Activated CD8-positive, alpha-beta memory T cell treated with anti-CD3 and anti-CD28 coated beads, Interleukin-2, amount 10 ng/mL, durations not matched to agents 7 days and 5 days (primary cell): ENCODE results near the gene VAV3. TPM values are rescaled to one million over a fixed set of nuclear protein-coding genes. Genes with fewer than 3 reads are reported as not detected.

ENCODE experiments used
- ATAC-seq: fragments of 150-1000 bp; cut with Tn5 transposase; one replicate; pipeline ENCODE4 v1.10.0; 2021; ENCODE audit warnings: moderate library complexity
- CTCF ChIA-PET: fragments of 350-600 bp; sonication (Branson Sonifier 250); formaldehyde crosslinking; loops from one replicate; lab custom pipeline; 2021; ENCODE audit warnings: antibody characterized with exemption; lab: Charles Lee
- DNase-seq: peaks from one replicate; pipeline ENCODE4 v3.0.0-alpha.2; 2020
- H3K27ac Mint-ChIP-seq: one replicate; pipeline ENCODE4 v1.8.0; 2021; ENCODE audit warnings: mild to moderate bottlenecking, mixed read lengths
- H3K27me3 Mint-ChIP-seq: one replicate; pipeline ENCODE4 v1.8.0; 2021; ENCODE audit warnings: mixed read lengths
- H3K36me3 Mint-ChIP-seq: one replicate; pipeline ENCODE4 v1.8.0; 2021; ENCODE audit warnings: mild to moderate bottlenecking, mixed read lengths
- H3K4me1 Mint-ChIP-seq: one replicate; pipeline ENCODE4 v1.8.0; 2021; ENCODE audit warnings: mixed read lengths
- H3K4me3 Mint-ChIP-seq: one replicate; pipeline ENCODE4 v1.8.0; 2021; ENCODE audit warnings: mild to moderate bottlenecking, moderate library complexity, mixed read lengths
- H3K9me3 Mint-ChIP-seq: one replicate; pipeline ENCODE4 v1.8.0; 2022; ENCODE audit warnings: low read depth, mixed read lengths
- total RNA-seq, 2 experiments: library from RNA; stranded (reverse); gene quantifications; one replicate each; pipeline ENCODE4 v1.2.3, GENCODE V29; 2021

The VAV3 gene
- total RNA-seq, 2 experiments from 2014 or later, result 3.1 to 4.5 TPM

DNA sequence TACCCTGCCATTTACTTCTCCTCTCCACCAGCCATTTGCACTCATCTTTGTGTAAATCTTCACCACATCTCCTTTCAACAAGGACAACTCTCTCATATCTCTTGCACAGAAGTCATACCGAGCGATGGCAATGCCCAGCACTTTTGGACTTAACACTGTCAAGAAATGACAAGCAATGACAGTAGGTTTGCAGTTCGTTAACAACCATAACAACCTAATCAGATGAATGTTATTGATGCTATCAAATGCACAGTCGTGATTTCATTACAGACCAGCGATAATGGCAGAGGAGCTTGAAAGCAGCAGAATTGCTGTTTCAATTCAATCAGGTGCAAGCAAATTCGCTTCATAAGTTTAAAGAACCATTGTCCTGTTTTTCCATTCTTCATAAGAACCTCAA, 390.9 kb downstream of the VAV3 start:
- Mint-ChIP-seq H3K4me3 (no peak overlapping the region), H3K27me3 (no peaks in the 10 kb centered on the region), H3K36me3 (no peaks in the 10 kb centered on the region), H3K4me1 (no peaks in the 10 kb centered on the region), H3K9me3 (no peaks in the 10 kb centered on the region), H3K27ac (no peak overlapping the region)
- ATAC-seq, result no peak
- no peak for DNase-seq
- CTCF ChIA-PET, result no interaction called here

DNA sequence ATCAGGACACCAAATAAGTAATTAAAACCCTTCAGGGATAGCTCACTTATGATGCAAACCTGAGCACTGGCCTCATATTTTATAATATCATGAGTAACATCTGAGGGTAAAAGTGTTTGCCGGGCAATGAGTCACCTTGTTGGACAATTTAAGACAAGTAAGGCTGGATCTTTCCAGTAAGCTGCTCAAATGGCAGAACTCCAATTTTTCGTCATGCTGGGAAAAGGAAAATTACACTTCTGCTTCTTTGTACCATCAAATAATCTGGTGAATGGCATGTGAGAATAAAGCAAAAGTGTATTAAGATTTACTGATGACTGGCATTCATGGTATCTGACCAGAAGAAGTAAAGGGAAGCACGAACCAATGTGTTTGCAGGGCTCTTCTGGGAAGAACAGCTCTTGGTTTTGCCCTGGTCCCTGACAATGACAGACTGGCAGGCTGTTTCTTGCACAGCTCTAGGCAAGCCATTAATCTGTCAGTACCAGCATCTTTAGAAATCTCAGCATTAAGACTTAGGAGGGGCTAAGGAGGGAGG, 392.2 kb downstream of the VAV3 start:
- Mint-ChIP-seq H3K4me3 (no peak overlapping the region), H3K36me3 (no peaks in the 10 kb centered on the region), H3K9me3 (no peaks in the 10 kb centered on the region), H3K4me1 (no peaks in the 10 kb centered on the region), H3K27me3 (no peaks in the 10 kb centered on the region), H3K27ac (no peak overlapping the region)
- CTCF ChIA-PET, result no interaction called here
- DNase-seq (no peak), ATAC-seq (no peak)

DNA sequence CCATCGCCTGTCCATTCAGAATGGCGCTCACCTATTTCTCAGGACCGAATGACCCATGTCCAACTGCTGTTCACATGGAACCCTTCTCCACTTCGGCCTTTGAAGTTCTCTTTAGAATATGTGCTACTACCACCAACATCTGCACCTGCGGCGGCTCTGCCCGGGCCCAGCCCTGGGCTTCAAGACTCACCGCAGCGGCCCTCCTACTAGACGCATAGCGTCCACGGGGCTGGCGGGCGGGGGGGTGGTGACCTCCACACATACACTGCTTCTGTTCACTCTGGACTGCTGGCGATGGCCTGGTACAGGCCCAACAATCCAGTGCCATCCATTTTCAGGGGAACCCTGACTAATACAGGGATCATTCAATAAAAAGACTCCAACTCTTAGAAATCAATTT, 394.2 kb downstream of the VAV3 start:
- CTCF ChIA-PET, result no interaction called here
- Mint-ChIP-seq H3K27me3 (no peaks in the 10 kb centered on the region), H3K9me3 (no peaks in the 10 kb centered on the region), H3K27ac (no peak overlapping the region), H3K4me3 (no peak overlapping the region), H3K4me1 (no peaks in the 10 kb centered on the region), H3K36me3 (no peaks in the 10 kb centered on the region)
- no peak for ATAC-seq
- DNase-seq, result no peak

DNA sequence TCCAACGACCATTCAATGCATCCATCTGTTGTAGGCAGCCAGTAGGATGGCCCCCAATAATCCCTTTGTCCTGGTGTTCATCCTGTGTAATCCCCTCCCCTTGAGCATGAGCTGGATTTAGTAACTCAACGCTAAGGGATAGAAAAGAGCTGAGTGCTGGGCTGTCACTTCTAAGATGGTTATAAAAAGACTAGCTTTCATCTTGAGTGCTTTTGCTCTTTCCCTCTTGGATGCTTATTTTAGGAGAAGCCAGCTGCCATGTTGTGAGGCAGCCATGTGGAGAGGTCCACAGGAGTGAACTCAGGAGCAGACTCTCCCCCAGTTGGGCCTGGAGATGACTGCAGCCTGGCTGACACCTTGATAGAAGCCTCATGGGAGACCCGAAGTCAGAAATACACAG, 401.5 kb downstream of the VAV3 start:
- ATAC-seq (no peak), DNase-seq (no peak)
- no peaks in the 10 kb centered on the region for H3K4me1 Mint-ChIP-seq
- CTCF ChIA-PET, result no interaction called here
- no peaks in the 10 kb centered on the region for H3K36me3 Mint-ChIP-seq
- no peak overlapping the region for H3K27ac Mint-ChIP-seq
- no peaks in the 10 kb centered on the region for H3K9me3 Mint-ChIP-seq
- H3K27me3 Mint-ChIP-seq, result no peaks in the 10 kb centered on the region
- no peak overlapping the region for H3K4me3 Mint-ChIP-seq

DNA sequence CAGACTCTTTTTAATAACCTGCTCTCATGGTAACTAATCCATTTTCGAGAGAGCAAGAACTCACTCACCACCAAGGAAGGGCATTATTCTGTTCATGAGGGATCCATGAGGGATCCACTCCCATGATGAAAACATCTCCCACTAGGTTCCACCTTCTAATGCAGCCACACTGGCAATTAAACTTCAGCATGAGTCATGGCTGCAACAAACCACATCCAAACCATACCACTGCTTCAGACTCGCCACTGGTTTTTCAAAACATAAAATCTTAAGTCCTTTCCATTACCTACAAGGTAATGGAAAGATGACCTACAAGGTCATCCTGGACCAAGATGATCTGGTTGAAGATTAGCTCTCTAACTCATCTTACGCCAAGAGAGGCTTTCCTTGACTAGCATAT, 405.1 kb downstream of the VAV3 start:
- H3K27me3 Mint-ChIP-seq, result no peaks in the 10 kb centered on the region
- no peaks in the 10 kb centered on the region for H3K9me3 Mint-ChIP-seq
- no peak overlapping the region for H3K27ac Mint-ChIP-seq
- no peak for DNase-seq
- no peaks in the 10 kb centered on the region for H3K36me3 Mint-ChIP-seq
- no peak for ATAC-seq
- H3K4me1 Mint-ChIP-seq, result no peaks in the 10 kb centered on the region
- CTCF ChIA-PET, result no interaction called here
- no peak overlapping the region for H3K4me3 Mint-ChIP-seq

DNA sequence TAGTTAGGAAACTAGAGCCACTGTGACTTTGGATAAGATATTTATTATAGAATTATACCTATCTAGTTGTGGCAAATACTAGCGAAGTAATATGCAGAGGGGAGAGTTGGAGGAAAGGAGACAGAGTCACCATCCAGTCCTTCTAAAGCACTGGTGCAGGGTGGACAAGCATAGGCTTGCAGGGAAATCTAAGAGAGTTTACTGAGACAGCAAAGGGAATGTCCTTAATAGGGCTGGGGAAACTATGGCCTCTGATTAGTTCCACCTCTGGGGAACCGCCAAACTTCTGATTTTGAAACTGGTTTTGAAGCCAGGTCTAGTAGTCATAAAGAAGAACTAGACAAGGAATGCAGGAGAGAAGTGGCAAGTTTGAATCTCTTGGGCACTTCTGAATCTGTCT, 407.9 kb downstream of the VAV3 start:
- H3K4me3 Mint-ChIP-seq, result no peak overlapping the region
- H3K27me3 Mint-ChIP-seq, result no peaks in the 10 kb centered on the region
- no peaks in the 10 kb centered on the region for H3K4me1 Mint-ChIP-seq
- CTCF ChIA-PET, result no interaction called here
- DNase-seq (no peak), ATAC-seq (no peak)
- no peaks in the 10 kb centered on the region for H3K36me3 Mint-ChIP-seq
- H3K9me3 Mint-ChIP-seq, result no peaks in the 10 kb centered on the region
- H3K27ac Mint-ChIP-seq, result no peak overlapping the region

DNA sequence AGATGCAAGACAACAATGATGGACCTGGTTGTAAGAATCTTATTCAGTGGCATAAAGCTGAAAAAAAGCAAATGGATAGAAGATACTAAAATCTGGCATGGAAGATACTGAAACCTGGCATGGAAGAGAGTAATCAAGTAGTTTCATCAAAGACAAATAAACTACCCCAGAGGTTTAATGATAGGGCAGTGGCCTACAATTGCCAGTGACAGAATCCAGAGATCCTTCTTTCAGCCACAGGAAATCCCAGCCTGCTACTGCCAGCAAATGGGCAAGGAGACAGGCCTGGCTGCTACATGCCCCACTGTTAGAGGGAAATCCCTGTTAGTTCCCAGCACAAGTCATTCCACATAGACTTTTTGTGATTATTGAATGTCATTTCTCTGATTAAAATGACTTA, 409.4 kb downstream of the VAV3 start:
- CTCF ChIA-PET, result no interaction called here
- no peak overlapping the region for H3K4me3 Mint-ChIP-seq
- H3K9me3 Mint-ChIP-seq, result no peaks in the 10 kb centered on the region
- no peaks in the 10 kb centered on the region for H3K27me3 Mint-ChIP-seq
- ATAC-seq, result no peak
- no peaks in the 10 kb centered on the region for H3K36me3 Mint-ChIP-seq
- no peak for DNase-seq
- H3K27ac Mint-ChIP-seq, result no peak overlapping the region
- no peaks in the 10 kb centered on the region for H3K4me1 Mint-ChIP-seq

DNA sequence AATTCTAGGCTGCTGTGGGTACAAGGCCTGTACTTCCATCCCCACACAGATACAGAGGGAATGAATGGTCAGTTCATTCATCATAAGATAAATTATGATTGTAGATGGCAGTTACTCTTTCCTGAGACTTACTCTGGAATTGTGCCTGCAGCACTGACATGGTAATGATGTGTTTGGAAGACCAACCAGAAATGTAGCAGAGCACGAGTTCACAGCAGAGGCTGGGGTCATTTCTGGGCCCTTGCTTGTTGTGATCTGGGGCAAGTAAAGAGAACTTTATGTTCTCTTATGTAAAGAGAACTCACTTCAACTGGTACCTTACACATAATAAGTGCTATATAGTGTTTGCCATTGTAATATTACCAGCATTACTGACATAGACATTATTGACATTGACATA, 412.2 kb downstream of the VAV3 start:
- H3K9me3 Mint-ChIP-seq, result no peaks in the 10 kb centered on the region
- CTCF ChIA-PET, result no interaction called here
- H3K27ac Mint-ChIP-seq, result no peak overlapping the region
- no peaks in the 10 kb centered on the region for H3K4me1 Mint-ChIP-seq
- ATAC-seq (no peak), DNase-seq (no peak)
- H3K27me3 Mint-ChIP-seq, result no peaks in the 10 kb centered on the region
- no peaks in the 10 kb centered on the region for H3K36me3 Mint-ChIP-seq
- H3K4me3 Mint-ChIP-seq, result no peak overlapping the region

DNA sequence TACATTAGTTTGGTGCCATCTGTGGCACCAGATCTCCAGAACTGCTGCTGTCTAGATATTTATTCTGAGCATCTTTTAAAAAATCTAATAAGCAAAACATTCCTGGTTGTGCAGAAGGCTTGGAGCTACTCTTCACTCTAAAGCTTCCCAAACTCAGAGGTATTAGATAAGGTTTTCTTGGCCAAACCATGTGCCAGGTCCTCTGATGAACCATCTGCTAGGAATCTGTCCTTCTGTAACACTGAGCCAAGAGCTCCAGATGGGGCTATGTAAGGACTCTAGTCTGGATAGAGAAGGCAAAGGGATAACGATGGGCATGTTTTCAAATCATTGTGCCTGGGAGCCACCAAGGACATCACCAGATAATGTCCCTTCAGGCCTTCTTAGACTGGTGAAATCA, 413.5 kb downstream of the VAV3 start:
- ATAC-seq (no peak), DNase-seq (no peak)
- Mint-ChIP-seq H3K27me3 (no peaks in the 10 kb centered on the region), H3K9me3 (no peaks in the 10 kb centered on the region), H3K4me3 (no peak overlapping the region), H3K36me3 (no peaks in the 10 kb centered on the region), H3K4me1 (no peaks in the 10 kb centered on the region), H3K27ac (no peak overlapping the region)
- CTCF ChIA-PET, result no interaction called here

DNA sequence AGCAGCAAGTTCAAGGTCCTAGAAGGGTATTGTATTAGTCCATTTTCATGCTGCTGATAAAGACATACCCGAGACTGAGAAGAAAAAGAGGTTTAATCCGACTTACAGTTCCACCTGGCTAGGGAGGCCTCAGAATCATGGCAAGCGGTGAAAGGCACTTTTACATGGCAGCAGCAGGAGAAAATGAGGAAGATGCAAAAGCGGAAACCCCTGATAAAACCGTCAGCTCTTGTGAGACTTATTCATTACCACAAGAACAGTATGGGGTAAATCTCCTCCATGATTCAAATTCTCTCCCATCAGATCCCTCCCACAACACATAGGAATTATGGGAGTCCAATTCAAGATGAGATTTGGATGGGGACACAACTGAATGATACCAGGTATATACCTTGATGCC, 414.6 kb downstream of the VAV3 start:
- no peaks in the 10 kb centered on the region for H3K27me3 Mint-ChIP-seq
- ATAC-seq (no peak), DNase-seq (no peak)
- H3K9me3 Mint-ChIP-seq, result no peaks in the 10 kb centered on the region
- no peaks in the 10 kb centered on the region for H3K4me1 Mint-ChIP-seq
- no peaks in the 10 kb centered on the region for H3K36me3 Mint-ChIP-seq
- CTCF ChIA-PET, result no interaction called here
- no peak overlapping the region for H3K4me3 Mint-ChIP-seq
- no peak overlapping the region for H3K27ac Mint-ChIP-seq

DNA sequence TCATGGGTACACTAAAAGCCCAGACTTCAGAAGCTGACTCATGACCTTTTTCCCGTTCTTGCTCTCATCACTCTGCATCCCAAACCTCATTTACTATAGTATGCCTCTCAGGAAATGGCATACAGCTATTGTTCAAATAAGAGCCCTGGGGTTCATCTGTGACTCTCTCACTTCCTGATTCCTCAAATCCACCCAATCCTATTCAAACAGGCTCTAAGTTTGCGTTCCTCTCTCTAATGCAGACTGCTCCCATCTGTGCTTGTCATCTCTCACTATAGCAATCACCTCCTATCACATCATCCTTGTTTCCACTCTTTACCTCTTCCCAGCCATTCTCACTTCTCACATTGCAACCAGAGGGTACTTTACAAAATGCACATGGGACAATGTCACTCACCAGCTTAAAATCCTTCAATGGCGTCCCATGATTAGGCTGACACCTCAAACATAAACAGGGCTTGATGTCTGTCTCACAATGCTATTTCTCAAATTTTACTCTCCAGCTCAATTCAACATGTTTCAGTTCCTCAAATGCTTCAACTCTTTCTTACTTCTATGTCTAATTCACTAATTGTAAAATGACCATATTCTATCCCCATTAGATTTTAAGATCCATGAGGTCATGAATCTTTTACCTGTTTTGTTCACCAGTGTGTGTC, 415.7 kb downstream of the VAV3 start:
- CTCF ChIA-PET, result no interaction called here
- DNase-seq (no peak), ATAC-seq (no peak)
- H3K36me3 Mint-ChIP-seq, result no peaks in the 10 kb centered on the region
- no peak overlapping the region for H3K27ac Mint-ChIP-seq
- no peak overlapping the region for H3K4me3 Mint-ChIP-seq
- H3K27me3 Mint-ChIP-seq, result no peaks in the 10 kb centered on the region
- no peaks in the 10 kb centered on the region for H3K9me3 Mint-ChIP-seq
- H3K4me1 Mint-ChIP-seq, result no peaks in the 10 kb centered on the region

DNA sequence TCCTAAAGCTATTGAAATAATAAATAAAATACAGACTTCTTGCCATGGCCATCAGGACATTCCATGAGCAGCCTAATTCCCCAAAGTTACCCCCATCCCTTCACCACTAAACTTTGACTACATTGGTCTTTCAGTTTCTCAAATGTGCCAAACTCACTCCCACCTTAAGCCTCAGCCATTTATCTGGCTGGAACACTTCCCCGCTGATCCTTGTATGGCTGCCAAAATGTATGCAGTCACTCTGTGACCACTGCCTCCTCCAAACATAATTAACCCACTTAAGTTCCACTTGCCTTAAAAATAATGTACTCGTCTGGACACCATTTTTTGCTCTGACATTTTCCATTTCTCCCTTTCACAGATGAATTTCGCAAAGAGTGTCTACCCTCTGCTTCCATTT, 416.7 kb downstream of the VAV3 start:
- H3K27ac Mint-ChIP-seq, result no peak overlapping the region
- DNase-seq, result no peak
- CTCF ChIA-PET, result no interaction called here
- no peaks in the 10 kb centered on the region for H3K4me1 Mint-ChIP-seq
- ATAC-seq, result no peak
- no peaks in the 10 kb centered on the region for H3K9me3 Mint-ChIP-seq
- no peaks in the 10 kb centered on the region for H3K27me3 Mint-ChIP-seq
- H3K4me3 Mint-ChIP-seq, result no peak overlapping the region
- no peaks in the 10 kb centered on the region for H3K36me3 Mint-ChIP-seq

DNA sequence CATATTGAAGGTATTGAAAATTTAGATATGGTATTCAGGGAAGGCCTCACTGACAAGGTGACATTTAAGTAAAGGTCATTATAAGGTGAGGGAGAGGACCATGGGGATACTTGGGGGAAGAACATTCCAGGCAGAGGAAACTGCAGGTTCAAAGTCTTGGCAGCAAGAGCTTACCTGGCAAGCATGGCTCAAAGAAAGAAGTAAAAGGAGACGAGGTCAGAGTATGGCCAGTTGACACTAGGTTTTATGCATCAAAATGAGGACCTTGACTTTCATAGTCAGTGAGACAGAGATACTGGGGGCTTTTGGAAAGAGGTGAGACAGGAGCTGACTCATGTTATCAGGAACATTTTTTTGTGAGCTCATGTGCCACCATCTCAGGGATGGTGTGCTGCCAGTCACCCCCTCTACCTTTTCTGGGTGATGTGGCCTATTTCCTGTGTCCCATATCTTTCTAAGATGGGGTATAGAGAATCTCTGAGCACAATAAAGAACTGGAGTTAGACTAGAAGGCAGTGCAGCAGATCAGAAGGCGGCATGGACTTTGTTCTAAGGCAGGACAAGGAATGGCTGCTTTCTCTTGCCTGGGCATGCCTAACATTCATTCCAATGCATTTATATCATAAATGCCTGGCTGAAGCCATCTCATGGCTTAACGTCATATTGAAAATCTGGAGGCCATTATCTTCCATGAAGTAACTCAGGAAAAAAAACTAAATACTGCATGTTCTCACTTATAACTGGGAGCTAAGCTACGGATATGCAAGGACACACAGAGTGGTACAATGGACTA, 417.4 kb downstream of the VAV3 start:
- no peaks in the 10 kb centered on the region for H3K9me3 Mint-ChIP-seq
- no peaks in the 10 kb centered on the region for H3K27me3 Mint-ChIP-seq
- H3K27ac Mint-ChIP-seq, result no peak overlapping the region
- CTCF ChIA-PET, result no interaction called here
- DNase-seq, result no peak
- no peaks in the 10 kb centered on the region for H3K4me1 Mint-ChIP-seq
- no peak overlapping the region for H3K4me3 Mint-ChIP-seq
- ATAC-seq, result no peak
- no peaks in the 10 kb centered on the region for H3K36me3 Mint-ChIP-seq

DNA sequence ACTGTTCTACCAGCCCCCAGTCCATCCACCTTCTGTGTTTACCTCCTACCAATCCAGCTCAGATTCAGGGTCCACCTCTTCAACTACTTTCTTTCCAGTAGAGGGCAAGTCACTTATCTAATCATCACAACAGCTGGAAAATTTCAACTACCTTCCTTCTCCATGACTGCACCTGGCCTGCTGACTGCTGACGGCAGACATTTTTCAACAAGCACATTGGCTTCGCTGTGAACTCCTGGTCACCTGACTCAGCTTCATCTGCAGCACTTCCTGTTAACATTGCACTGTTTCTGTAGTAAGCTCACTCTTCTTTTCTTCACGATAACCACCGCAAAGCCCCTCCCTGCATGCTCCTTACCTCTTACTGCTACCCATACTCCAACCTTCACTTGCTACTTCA, 418.4 kb downstream of the VAV3 start:
- H3K36me3 Mint-ChIP-seq, result no peaks in the 10 kb centered on the region
- H3K4me3 Mint-ChIP-seq, result no peak overlapping the region
- H3K4me1 Mint-ChIP-seq, result no peaks in the 10 kb centered on the region
- CTCF ChIA-PET, result no interaction called here
- no peak for DNase-seq
- ATAC-seq, result no peak
- no peak overlapping the region for H3K27ac Mint-ChIP-seq
- H3K27me3 Mint-ChIP-seq, result no peaks in the 10 kb centered on the region
- H3K9me3 Mint-ChIP-seq, result no peaks in the 10 kb centered on the region
